ENCODE data around the gene USP6.
"Not testable (repeated sequence)": the region's sequence is repeated elsewhere in the genome, so short reads cannot be mapped to it uniquely, and the experiment has no call there.

The USP6 gene

GRCh38 chr17:5164436-5164835 is 48.6 kb downstream of the USP6 start:
- no peak for TF ChIP-seq CTCF (IDR thresholded peaks at IDR 0.05; ENCODE audit: control extremely low read depth, extremely low read depth, low read depth, missing control alignments)
- ChIA-PET POLR2A (no interaction called here), CTCF (no interaction called here)
- DNase-seq (ENCODE audit: extremely low spot score): no peak

GRCh38 chr17:5165791-5166564 is 50.1 kb downstream of the USP6 start:
- DNase-seq (ENCODE audit: extremely low spot score); CTCF ChIA-PET: not testable (repeated sequence)
- peak; percentile 2 for TF ChIP-seq CTCF (IDR thresholded peaks at IDR 0.05; ENCODE audit: control extremely low read depth, extremely low read depth, low read depth, missing control alignments)
- POLR2A ChIA-PET: interaction anchor here (0.6 kb wide), 1 partner anchor 34 kb away, joined by 3 read pairs; no protein-coding TSS in a partner anchor

- POLR2A ChIA-PET; CTCF ChIA-PET; DNase-seq (ENCODE audit: extremely low spot score): not testable (repeated sequence)
Measured at GRCh38 chr17:5175027-5175426, 59.2 kb downstream of the USP6 start.

- TF ChIP-seq CTCF (IDR thresholded peaks at IDR 0.05; ENCODE audit: control extremely low read depth, extremely low read depth, low read depth, missing control alignments): no peak
- ChIA-PET POLR2A (no interaction called here), CTCF (no interaction called here)
- DNase-seq (ENCODE audit: extremely low spot score): no peak
Measured at GRCh38 chr17:5179003-5179402, 63.2 kb downstream of the USP6 start.

GRCh38 chr17:5181509-5182305 is 65.9 kb downstream of the USP6 start:
- no peak for DNase-seq (ENCODE audit: extremely low spot score)
- ChIA-PET POLR2A (no interaction called here), CTCF (interaction anchor here (1.6 to 2.0 kb wide), 2 partner anchors 10 to 11 kb away, joined by 3 to 10 read pairs; partner anchors contain the start of gene ZNF594)
- TF ChIP-seq CTCF (IDR thresholded peaks at IDR 0.05; ENCODE audit: control extremely low read depth, extremely low read depth, low read depth, missing control alignments): no peak

- DNase-seq (ENCODE audit: extremely low spot score): no peak
- ChIA-PET CTCF (interaction anchor here (1.2 kb wide), 2 partner anchors 14 to 74 kb away, joined by 3 read pairs; no protein-coding TSS in a partner anchor), POLR2A (no interaction called here)
- no peak for TF ChIP-seq CTCF (IDR thresholded peaks at IDR 0.05; ENCODE audit: control extremely low read depth, extremely low read depth, low read depth, missing control alignments)
Measured at GRCh38 chr17:5182597-5183409, 67.0 kb downstream of the USP6 start.

All from GM10248 (cell line).